ENCODE results near the gene PRAME.

DNA sequence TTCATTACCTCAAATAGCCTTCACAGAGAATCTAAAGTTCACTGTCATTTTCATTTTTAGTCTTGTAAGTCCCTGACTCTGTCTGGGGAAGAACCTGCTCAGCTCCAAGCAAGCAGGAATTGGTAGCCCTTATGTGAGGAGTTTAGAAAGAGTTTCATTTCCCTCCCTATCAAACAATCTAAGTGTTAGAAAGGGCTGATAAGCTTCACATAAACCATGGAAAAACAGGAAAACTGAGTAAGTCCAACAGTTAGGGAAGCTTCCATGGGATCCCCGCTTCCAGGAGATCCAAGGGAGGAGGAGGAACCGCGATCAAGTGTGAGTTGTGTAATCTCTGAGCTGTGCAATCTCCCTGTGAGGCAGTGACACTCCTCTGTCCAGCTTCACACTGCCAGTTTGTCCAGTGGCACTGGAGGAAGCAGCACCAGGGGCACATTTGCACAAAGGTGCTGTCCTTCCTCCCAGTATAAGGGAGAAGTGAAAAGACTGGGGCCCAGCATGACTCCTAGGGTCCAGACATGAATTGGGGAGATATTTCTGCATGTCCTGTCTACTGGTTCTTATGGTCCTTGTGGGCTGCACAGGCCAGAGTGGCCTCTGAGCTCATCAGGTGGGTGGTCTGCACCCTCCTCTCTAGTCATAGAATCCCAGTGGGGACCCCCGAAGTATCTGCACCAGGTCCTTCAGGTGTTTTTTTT lies 4.3 kb downstream of the PRAME start:
- TF ChIP-seq, protein P1, sequence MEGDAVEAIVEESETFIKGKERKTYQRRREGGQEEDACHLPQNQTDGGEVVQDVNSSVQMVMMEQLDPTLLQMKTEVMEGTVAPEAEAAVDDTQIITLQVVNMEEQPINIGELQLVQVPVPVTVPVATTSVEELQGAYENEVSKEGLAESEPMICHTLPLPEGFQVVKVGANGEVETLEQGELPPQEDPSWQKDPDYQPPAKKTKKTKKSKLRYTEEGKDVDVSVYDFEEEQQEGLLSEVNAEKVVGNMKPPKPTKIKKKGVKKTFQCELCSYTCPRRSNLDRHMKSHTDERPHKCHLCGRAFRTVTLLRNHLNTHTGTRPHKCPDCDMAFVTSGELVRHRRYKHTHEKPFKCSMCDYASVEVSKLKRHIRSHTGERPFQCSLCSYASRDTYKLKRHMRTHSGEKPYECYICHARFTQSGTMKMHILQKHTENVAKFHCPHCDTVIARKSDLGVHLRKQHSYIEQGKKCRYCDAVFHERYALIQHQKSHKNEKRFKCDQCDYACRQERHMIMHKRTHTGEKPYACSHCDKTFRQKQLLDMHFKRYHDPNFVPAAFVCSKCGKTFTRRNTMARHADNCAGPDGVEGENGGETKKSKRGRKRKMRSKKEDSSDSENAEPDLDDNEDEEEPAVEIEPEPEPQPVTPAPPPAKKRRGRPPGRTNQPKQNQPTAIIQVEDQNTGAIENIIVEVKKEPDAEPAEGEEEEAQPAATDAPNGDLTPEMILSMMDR (tag by site-specific recombination; IDR thresholded peaks at IDR 0.05) = no peak
- TF ChIP-seq ZBTB48 (tag by site-specific recombination; IDR thresholded peaks at IDR 0.05) (no peak), ZFP3 (tag by site-specific recombination; IDR thresholded peaks at IDR 0.05; ENCODE audit: low read depth) (no peak), ZNF785 (tag by site-specific recombination; IDR thresholded peaks at IDR 0.05) (no peak), ZNF133 (tag by site-specific recombination; IDR thresholded peaks at IDR 0.05) (no peak), HOXA7 (CRISPR knock-in tag; IDR thresholded peaks at IDR 0.05; ENCODE audit: borderline replicate concordance) (no peak)
- TF ChIP-seq, protein P2, sequence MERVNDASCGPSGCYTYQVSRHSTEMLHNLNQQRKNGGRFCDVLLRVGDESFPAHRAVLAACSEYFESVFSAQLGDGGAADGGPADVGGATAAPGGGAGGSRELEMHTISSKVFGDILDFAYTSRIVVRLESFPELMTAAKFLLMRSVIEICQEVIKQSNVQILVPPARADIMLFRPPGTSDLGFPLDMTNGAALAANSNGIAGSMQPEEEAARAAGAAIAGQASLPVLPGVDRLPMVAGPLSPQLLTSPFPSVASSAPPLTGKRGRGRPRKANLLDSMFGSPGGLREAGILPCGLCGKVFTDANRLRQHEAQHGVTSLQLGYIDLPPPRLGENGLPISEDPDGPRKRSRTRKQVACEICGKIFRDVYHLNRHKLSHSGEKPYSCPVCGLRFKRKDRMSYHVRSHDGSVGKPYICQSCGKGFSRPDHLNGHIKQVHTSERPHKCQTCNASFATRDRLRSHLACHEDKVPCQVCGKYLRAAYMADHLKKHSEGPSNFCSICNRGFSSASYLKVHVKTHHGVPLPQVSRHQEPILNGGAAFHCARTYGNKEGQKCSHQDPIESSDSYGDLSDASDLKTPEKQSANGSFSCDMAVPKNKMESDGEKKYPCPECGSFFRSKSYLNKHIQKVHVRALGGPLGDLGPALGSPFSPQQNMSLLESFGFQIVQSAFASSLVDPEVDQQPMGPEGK (tag by site-specific recombination; IDR thresholded peaks at IDR 0.05) = no peak
- TF ChIP-seq, protein P3, sequence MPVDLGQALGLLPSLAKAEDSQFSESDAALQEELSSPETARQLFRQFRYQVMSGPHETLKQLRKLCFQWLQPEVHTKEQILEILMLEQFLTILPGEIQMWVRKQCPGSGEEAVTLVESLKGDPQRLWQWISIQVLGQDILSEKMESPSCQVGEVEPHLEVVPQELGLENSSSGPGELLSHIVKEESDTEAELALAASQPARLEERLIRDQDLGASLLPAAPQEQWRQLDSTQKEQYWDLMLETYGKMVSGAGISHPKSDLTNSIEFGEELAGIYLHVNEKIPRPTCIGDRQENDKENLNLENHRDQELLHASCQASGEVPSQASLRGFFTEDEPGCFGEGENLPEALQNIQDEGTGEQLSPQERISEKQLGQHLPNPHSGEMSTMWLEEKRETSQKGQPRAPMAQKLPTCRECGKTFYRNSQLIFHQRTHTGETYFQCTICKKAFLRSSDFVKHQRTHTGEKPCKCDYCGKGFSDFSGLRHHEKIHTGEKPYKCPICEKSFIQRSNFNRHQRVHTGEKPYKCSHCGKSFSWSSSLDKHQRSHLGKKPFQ (tag by site-specific recombination; IDR thresholded peaks at IDR 0.05) = no peak
- TF ChIP-seq, protein P4, sequence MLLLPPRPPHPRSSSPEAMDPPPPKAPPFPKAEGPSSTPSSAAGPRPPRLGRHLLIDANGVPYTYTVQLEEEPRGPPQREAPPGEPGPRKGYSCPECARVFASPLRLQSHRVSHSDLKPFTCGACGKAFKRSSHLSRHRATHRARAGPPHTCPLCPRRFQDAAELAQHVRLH (tag by site-specific recombination; IDR thresholded peaks at IDR 0.05) = no peak
